HG03025 (cell line): Measurements from ENCODE around the gene TBC1D10A.

Experiments used
- ATAC-seq: cut with Tn5 transposase; IDR thresholded peaks from one replicate; pipeline ENCODE4 v1.9.1; 2021; ENCODE audit warnings: mild to moderate bottlenecking, moderate library complexity; ENCODE audit not compliant: unreplicated experiment, low FRiP score

TBC1D10A gene

GRCh38 chr22:30304495-30305244 lies 22.1 kb downstream of the TBC1D10A start:
- no peak for ATAC-seq

DNA sequence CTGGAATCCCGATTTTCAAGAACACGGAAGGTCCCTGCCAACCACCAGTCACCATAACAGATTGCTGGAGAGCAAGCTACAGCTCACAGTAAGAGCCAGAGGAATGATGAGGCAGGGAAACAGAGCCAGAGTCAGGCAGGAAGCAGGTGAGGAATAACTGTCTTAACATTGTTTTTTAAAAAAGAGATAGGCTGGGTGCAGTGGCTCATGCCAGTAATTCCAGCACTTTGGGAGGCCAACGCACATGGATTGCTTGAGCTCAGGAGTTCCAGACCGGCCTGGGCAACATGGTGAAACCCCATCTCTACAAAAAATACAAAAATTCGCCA lies 24.0 kb downstream of the TBC1D10A start:
- no peak for ATAC-seq

- no peak for ATAC-seq
These were observed 24.5 kb downstream of the TBC1D10A start for GRCh38 chr22:30301995-30302809.

GRCh38 chr22:30299322-30299721 lies 27.4 kb downstream of the TBC1D10A start:
- no peak for ATAC-seq

- ATAC-seq: no peak
These were observed 28.6 kb downstream of the TBC1D10A start for GRCh38 chr22:30297991-30298701.

- ATAC-seq: no peak
These were observed 29.3 kb downstream of the TBC1D10A start for GRCh38 chr22:30297276-30297990.

- no peak for ATAC-seq
These were observed 29.9 kb downstream of the TBC1D10A start for GRCh38 chr22:30296833-30297232.

DNA sequence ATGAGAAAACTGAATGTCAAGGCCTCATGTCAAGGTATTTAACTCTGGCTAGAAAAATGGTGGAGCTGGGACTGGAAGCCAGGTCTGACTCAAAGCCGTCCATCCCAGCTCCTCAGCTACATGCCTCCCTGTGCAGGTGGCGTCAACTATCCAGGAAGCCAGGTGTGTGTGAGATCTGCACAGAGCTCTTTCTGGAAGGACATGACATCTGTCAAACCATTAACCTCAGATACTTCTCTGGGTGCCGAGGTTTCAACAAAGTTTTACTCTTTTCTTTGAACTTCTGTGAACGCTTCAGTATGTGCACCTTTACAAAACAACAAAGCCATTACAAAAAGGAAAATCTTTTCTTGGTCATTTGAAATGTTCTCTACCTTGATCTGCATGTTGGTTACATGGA lies 30.4 kb downstream of the TBC1D10A start:
- no peak for ATAC-seq

DNA sequence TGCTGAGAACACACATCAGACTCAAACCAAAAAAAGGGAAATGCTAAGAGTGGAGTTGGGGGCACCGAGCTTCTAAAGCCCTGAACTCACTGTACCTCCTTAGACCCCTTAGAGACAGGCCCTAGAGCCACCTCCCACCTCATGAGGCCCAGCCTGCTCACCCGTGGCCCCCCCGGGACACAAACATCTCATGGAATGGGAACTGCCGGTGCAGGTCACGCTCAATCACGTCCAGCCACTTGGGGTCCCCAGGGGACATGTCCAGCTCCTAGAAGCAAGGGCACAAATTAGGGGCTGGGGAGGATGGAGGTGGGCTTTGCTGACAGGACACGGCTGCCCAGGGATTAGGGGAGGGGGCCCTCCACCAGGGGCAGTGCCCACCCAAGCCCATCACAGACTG lies 31.2 kb downstream of the TBC1D10A start:
- ATAC-seq: no peak

- ATAC-seq: no peak
These were observed 31.9 kb downstream of the TBC1D10A start for GRCh38 chr22:30294830-30295229.

DNA sequence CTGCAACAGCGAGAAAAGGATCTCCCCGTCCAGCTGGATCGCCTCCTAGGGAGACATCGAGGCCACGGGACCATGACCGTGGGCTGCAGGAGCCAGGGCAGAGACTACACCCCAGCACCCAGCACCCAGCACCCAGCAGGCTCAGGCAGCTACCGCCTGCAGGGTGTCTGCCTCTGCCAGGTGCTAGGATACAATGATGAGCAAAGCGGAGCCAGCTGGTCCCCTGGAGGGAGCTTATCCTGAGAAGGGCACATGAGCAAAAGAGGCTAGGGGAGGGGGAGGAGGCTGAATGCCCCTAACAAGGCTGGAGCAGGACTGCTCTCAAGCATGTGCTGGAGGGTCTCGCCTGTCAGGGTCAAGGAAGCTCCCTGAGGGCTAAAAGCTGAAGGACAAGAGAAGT lies 32.7 kb downstream of the TBC1D10A start:
- no peak for ATAC-seq

DNA sequence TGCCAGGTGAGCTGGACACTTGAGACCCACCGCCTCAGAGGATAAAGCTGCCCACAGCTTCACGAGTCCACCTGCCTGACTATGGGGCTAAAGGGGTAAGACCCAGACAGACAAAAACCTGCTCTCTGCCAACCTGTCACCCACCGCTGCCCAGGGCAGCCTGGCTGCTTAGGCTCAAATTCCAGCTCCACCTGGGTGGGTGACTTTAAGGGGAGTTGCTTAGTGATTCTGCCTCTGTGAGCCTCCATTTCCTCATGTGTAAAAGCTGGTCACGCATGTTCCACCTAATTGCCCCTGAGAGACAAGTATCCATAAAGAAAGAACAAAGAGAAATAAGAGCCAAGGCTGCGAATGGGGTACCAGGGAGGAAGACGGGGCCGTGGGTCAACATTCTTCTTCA lies 33.7 kb downstream of the TBC1D10A start:
- no peak for ATAC-seq

DNA sequence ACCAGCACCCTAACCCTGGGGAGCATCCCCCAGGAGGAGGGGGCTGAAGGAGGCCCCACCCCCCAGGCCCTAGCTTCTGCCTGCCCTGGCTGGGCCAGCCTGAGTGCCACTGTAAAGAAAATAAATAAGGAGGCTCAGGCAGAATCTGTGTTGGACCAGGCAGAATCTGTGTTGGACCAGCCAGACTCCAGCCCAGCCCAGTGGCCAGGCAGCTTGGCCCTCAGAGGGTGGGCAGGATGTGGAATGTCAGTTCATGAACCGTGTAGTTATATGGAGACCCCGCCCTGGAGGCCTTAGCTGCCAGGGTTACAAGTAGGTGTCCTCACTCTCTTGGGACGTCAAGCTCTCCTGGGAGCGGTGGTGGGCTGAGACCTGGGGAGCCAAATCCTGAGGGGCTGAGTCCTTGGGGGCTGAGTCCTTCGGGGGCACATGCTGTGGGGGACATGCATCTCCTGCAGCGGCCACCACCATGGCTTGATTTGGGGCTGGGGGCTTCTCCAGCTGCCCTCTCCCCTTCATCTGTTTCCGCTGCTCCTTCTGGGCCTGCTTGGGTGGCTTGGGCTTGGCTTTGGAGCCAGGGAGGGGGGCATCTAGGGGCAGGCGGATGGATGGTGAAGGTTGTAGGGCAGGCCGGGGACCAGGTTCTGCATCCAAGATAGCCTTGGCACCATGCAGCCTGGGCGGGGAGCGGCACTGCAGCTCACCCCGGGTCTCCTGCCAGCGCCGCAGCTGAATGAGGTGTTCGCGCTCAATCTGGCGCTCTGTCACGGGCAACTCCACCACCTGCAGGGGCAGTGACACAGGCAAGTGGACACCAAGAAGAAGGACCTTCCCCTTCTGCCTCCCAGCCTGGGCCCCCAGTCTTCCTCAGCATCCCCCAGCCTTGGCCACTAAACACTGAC lies 34.4 kb downstream of the TBC1D10A start:
- no peak for ATAC-seq

DNA sequence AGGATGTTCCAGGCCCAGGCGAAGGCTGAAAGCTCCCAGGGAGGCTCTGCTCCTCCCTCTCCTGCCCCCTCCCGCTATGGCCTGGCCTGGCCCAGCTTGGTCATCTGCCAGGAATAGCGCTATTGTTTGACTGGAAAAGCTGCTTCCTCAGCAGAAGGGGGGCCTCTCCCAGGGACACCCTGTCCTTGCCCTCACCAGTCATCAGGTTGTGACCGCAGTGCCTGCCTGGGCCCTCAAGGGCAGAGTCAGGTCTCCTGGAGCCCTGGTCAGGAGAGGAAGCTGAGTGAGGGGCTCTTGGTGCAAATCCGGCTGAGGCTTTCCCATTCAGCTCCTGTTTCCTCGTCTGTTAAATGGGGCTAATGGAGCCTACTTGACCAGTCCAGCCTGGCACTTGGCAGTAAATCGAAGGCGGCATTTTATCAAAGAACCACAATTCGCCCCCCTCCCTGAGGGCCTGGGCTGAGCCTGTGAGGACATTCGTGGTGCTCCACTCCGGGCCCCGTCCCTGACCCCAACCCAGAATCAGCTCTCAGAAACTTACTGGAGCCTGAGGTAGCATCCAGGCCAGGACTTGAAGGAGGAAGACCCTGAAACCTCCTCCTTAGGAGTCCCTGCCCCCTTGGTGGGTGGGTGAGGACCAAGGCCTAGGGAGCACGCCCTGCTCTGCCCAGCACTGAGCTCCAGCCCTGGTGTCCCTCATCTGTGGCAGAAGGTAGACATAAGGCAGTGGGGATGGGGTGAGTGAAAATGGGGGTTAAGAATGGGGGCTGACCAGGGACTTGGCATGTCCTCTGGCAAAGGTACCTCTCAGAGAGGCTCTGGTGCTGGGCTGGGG lies 35.5 kb downstream of the TBC1D10A start:
- ATAC-seq: no peak

DNA sequence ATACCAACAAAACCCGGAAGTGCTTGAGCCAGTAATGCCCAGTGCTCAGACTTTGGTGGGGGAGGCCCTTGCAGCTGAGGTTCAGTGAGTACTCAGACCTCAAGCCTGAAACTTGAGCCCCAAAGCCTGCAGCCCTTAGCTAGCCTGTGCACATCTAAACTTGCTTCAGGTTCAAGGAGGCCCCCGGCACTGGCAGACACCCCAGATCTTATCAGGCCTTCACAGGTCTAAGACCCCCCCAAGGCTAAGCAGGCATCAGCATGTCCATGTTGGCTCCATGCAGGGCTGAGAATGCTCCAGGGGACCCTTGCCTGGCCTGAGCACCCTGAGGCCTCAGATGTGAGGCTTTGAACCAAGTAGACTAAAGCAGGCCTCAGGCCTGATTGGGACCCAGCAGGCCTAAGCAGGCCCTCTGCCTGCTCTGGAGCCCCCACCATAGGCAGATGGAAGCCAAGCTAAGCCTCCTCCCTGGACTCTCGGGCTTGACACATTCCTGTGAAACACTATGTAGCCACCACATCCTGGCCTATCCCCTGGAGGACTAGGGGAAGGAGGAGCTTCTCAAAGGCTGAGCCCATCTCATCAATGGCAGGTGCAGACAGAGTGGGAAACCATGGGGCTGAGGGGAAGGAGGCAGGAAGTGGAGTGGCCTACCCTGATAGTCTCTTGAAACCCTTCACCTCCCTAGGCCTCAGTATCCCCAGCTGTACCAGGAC lies 36.2 kb downstream of the TBC1D10A start:
- no peak for ATAC-seq

GRCh38 chr22:30289980-30290313 lies 36.8 kb downstream of the TBC1D10A start:
- ATAC-seq: peak; percentile 8

- ATAC-seq: peak; percentile 55
These were observed 37.4 kb downstream of the TBC1D10A start, which contains the start of gene CASTOR1 for GRCh38 chr22:30289141-30289979. Gene CASTOR1 (minus strand): TSS chr22:30289505. CDS start chr22:30289497, 8 bp downstream.
